Karpas-422 (cell line): ENCODE measurements around the gene C5orf58. TPM values are rescaled to one million over a fixed set of nuclear protein-coding genes. Genes with fewer than 3 reads are reported as not detected.

ENCODE experiments used
- DNase-seq: peaks from one replicate; pipeline ENCODE4 v3.0.0-alpha.2; 2015
- H2AFZ ChIP-seq: fragments of 200-600 bp; sonication (generic); 2 replicates; pipeline ENCODE4 v1.6.1; 2014; ENCODE audit warnings: antibody characterized with exemption, low read length, mixed read lengths
- H3K27ac ChIP-seq: fragments of 200-600 bp; sonication (generic); 2 replicates; pipeline ENCODE4 v1.5.1; 2014; ENCODE audit warnings: mild to moderate bottlenecking, low read length, moderate library complexity
- H3K27me3 ChIP-seq: fragments of 200-600 bp; sonication (generic); 2 replicates; pipeline ENCODE4 v1.6.1; 2014; ENCODE audit warnings: low read length, mixed read lengths
- H3K36me3 ChIP-seq: fragments of 200-600 bp; sonication (generic); 2 replicates; pipeline ENCODE4 v1.6.1; 2014; ENCODE audit warnings: low read length, mixed read lengths; ENCODE audit not compliant: insufficient read depth
- H3K4me1 ChIP-seq: fragments of 200-600 bp; sonication (generic); 2 replicates; pipeline ENCODE4 v1.6.1; 2014; ENCODE audit warnings: mild to moderate bottlenecking, low read length, mixed read lengths
- H3K4me2 ChIP-seq: fragments of 200-600 bp; sonication (generic); 2 replicates; pipeline ENCODE4 v1.6.1; 2014; ENCODE audit warnings: low read length, low read depth, mild to moderate bottlenecking; ENCODE audit not compliant: poor library complexity, severe bottlenecking
- H3K4me3 ChIP-seq: fragments of 200-600 bp; sonication (generic); 2 replicates; pipeline ENCODE4 v1.5.1; 2014; ENCODE audit warnings: mild to moderate bottlenecking, antibody characterized with exemption, low read length, mixed read lengths
- H3K79me2 ChIP-seq: fragments of 200-600 bp; sonication (generic); 2 replicates; pipeline ENCODE4 v1.6.1; 2014; ENCODE audit warnings: mild to moderate bottlenecking, low read length, mixed read lengths
- H3K9ac ChIP-seq: fragments of 200-600 bp; sonication (generic); 2 replicates; pipeline ENCODE4 v1.6.0; 2014; ENCODE audit warnings: low read length
- H3K9me2 ChIP-seq: fragments of 200-600 bp; sonication (generic), shearing (Covaris generic); replicated peaks from 2 replicates; pipeline ENCODE4 v1.6.0; 2014; ENCODE audit warnings: mild to moderate bottlenecking, low read length, moderate library complexity; ENCODE audit not compliant: insufficient read depth
- H3K9me3 ChIP-seq: fragments of 300-700, 200-600 bp; sonication (generic); 2 replicates; pipeline ENCODE4 v1.6.1; 2014; ENCODE audit warnings: low read length, mixed read lengths
- H4K20me1 ChIP-seq: fragments of 200-600 bp; sonication (generic); 2 replicates; pipeline ENCODE4 v1.6.1; 2014; ENCODE audit warnings: mild to moderate bottlenecking, antibody characterized with exemption, low read length, low read depth; ENCODE audit not compliant: insufficient read depth
- total RNA-seq: library from RNA; depleted of rRNA; stranded (reverse); fragments of >200 nt; shearing (Covaris generic); gene quantifications from 2 replicates; pipeline ENCODE4 v1.2.3, GENCODE V29; 2014; ENCODE audit warnings: low replicate concordance

The C5orf58 gene
- total RNA-seq, 1 experiment from 2014 or later = not detected

- H3K4me3 ChIP-seq = peak overlapping the region; percentile 52; the same call in 1 of the 2 replicates
- H2AFZ ChIP-seq = peak overlapping the region; percentile 25; the same call in 1 of the 2 replicates
- H3K4me1 ChIP-seq = peaks cover 99% of the 10 kb centered on the region
- 0 out of 2 replicates have a peak overlapping the region, but pooled peaks have one; percentile 12 for H3K9ac ChIP-seq
- H3K9me2 ChIP-seq = no peaks in the 10 kb centered on the region
- no peaks in the 10 kb centered on the region for H3K9me3 ChIP-seq
- no peaks in the 10 kb centered on the region for H4K20me1 ChIP-seq
- H3K27me3 ChIP-seq = no peaks in the 10 kb centered on the region
- H3K4me2 ChIP-seq = peak overlapping the region; percentile 79
- H3K36me3 ChIP-seq = no peaks in the 10 kb centered on the region
- DNase-seq = no peak
- peak overlapping the region; percentile 97 for H3K27ac ChIP-seq
- H3K79me2 ChIP-seq = no peaks in the 10 kb centered on the region
These were observed 20.1 kb downstream of the C5orf58 start for GRCh38 chr5:170252720-170253350.

GRCh38 chr5:170254056-170254455, 21.3 kb downstream of the C5orf58 start:
- Histone ChIP-seq H3K4me3 (peak overlapping the region; percentile 52), H3K79me2 (no peaks in the 10 kb centered on the region), H3K9me3 (no peaks in the 10 kb centered on the region), H3K4me2 (peak overlapping the region; percentile 79), H3K36me3 (no peaks in the 10 kb centered on the region), H2AFZ (no peak overlapping the region), H3K9me2 (no peaks in the 10 kb centered on the region), H4K20me1 (no peaks in the 10 kb centered on the region), H3K27me3 (no peaks in the 10 kb centered on the region), H3K9ac (peak overlapping the region; percentile 64), H3K27ac (peak overlapping the region; percentile 97), H3K4me1 (peaks cover 99% of the 10 kb centered on the region)
- DNase-seq = peak; percentile 94

GRCh38 chr5:170256571-170256970, 23.8 kb downstream of the C5orf58 start:
- no peaks in the 10 kb centered on the region for H3K9me3 ChIP-seq
- H3K9ac ChIP-seq = peak overlapping the region; percentile 64
- H4K20me1 ChIP-seq = no peaks in the 10 kb centered on the region
- no peaks in the 10 kb centered on the region for H3K36me3 ChIP-seq
- no peak overlapping the region; the same call in 1 of the 2 replicates for H2AFZ ChIP-seq
- peak overlapping the region; percentile 52 for H3K4me3 ChIP-seq
- peak; percentile 80 for DNase-seq
- H3K9me2 ChIP-seq = no peaks in the 10 kb centered on the region
- H3K4me2 ChIP-seq = peak overlapping the region; percentile 79
- no peaks in the 10 kb centered on the region for H3K79me2 ChIP-seq
- no peaks in the 10 kb centered on the region for H3K27me3 ChIP-seq
- peak overlapping the region; percentile 97 for H3K27ac ChIP-seq
- peaks cover 87% of the 10 kb centered on the region for H3K4me1 ChIP-seq

GRCh38 chr5:170257370-170257769, 24.6 kb downstream of the C5orf58 start:
- Histone ChIP-seq H3K9me3 (no peaks in the 10 kb centered on the region), H3K4me2 (peak overlapping the region; percentile 79), H3K79me2 (no peaks in the 10 kb centered on the region), H3K27ac (peak overlapping the region; percentile 97), H4K20me1 (no peaks in the 10 kb centered on the region), H3K36me3 (no peaks in the 10 kb centered on the region), H3K9ac (peak overlapping the region; percentile 64), H3K4me1 (peaks cover 87% of the 10 kb centered on the region), H3K4me3 (peak overlapping the region; percentile 52; the same call in 1 of the 2 replicates), H3K9me2 (no peaks in the 10 kb centered on the region), H3K27me3 (no peaks in the 10 kb centered on the region), H2AFZ (peak overlapping the region; percentile 17; the same call in 1 of the 2 replicates)
- peak; percentile 54 for DNase-seq

DNA sequence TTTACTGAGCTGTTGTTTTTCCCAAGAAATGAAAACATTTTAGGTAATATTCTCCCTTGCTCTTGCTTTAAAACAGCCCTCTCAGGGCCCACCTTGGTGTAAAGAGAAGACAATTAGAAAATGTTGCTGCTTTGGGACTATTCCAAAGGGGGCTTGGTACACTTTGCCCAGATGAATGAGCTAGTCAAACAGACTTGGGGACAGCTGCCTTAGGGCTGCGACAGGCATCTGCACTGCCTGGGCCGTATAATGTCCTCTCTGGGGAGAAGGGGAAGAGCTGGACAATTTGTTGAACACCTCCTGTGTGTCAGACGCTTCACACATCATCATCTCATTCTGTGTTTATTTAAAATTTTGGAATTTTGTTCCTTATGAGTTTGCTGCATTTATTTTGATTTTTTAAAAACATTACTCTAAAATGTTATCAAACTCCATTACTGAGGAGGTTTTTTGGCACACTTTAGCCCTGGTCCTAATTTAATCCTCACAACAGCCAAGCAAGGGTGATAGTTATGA, 28.8 kb downstream of the C5orf58 start:
- Histone ChIP-seq H3K4me2 (no peak overlapping the region), H3K9ac (no peak overlapping the region), H3K4me1 (peaks cover 87% of the 10 kb centered on the region), H3K9me3 (no peaks in the 10 kb centered on the region), H3K4me3 (no peak overlapping the region), H3K79me2 (no peaks in the 10 kb centered on the region), H3K36me3 (no peaks in the 10 kb centered on the region), H3K27me3 (no peaks in the 10 kb centered on the region), H2AFZ (no peak overlapping the region), H3K27ac (peak overlapping the region; percentile 33), H4K20me1 (no peaks in the 10 kb centered on the region), H3K9me2 (no peaks in the 10 kb centered on the region)
- no peak for DNase-seq

DNA sequence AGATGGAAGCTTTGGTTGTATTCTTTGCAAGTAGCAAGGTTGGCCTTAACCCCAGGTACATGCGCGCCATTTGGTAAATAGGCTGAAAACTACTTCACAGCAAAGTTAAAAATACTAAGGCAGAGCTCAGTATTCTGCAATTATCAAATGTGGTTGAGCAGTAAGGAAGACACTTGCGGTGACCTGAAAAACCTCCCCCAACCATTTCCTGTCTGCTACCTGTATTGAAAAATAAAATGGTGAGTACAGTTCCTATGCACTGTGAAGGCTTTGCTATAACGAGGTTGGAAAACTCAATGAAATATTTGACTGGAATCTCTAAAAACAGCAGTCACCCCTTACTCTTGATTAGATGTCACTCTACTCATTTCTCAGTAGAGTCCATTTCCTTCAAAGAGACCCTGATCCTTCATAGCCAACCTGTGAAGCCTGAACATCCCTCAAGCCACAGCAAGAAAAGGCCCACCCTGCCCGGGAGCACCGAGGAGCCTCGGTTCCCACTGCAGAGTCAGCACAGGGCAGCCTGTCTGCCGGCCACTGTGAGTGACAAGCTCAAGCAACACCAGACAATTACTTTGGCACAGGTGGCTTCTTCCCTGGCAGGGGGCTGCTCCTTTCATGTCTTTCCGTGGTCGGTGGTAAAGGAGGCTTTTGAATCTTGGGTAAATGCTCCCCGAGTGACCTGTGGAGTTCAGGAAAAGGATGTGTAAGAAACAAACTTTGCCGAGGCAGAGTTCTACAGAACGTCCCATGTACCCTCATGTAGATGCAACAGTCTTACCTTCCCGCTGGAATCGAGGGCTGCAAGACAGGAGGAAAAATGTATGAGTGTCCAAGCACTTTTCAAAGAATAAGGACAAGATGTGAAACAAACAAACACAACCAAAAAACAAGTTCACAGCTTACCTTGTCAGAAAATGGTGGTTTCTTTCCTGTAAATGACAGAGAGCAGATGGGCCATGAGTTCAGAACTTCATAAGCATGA, 29.6 kb downstream of the C5orf58 start:
- DNase-seq = no peak
- H3K9ac ChIP-seq = no peak overlapping the region
- no peaks in the 10 kb centered on the region for H3K79me2 ChIP-seq
- H3K27ac ChIP-seq = peak overlapping the region; percentile 88
- no peak overlapping the region for H3K4me2 ChIP-seq
- no peaks in the 10 kb centered on the region for H3K9me2 ChIP-seq
- H3K9me3 ChIP-seq = no peaks in the 10 kb centered on the region
- H4K20me1 ChIP-seq = no peaks in the 10 kb centered on the region
- no peaks in the 10 kb centered on the region for H3K27me3 ChIP-seq
- peaks cover 87% of the 10 kb centered on the region for H3K4me1 ChIP-seq
- H2AFZ ChIP-seq = peak overlapping the region; percentile 62
- H3K36me3 ChIP-seq = no peaks in the 10 kb centered on the region
- H3K4me3 ChIP-seq = no peak overlapping the region

GRCh38 chr5:170263906-170264305, 31.1 kb downstream of the C5orf58 start:
- no peak overlapping the region for H2AFZ ChIP-seq
- peak overlapping the region; percentile 88 for H3K27ac ChIP-seq
- H3K36me3 ChIP-seq = no peaks in the 10 kb centered on the region
- peak overlapping the region; percentile 50 for H3K9ac ChIP-seq
- no peaks in the 10 kb centered on the region for H3K9me3 ChIP-seq
- no peaks in the 10 kb centered on the region for H4K20me1 ChIP-seq
- peak; percentile 79 for DNase-seq
- no peaks in the 10 kb centered on the region for H3K27me3 ChIP-seq
- 0 out of 2 replicates have a peak overlapping the region, but pooled peaks have one; percentile 11 for H3K4me3 ChIP-seq
- peaks cover 87% of the 10 kb centered on the region for H3K4me1 ChIP-seq
- no peaks in the 10 kb centered on the region for H3K79me2 ChIP-seq
- H3K9me2 ChIP-seq = no peaks in the 10 kb centered on the region
- peak overlapping the region; percentile 76 for H3K4me2 ChIP-seq

DNA sequence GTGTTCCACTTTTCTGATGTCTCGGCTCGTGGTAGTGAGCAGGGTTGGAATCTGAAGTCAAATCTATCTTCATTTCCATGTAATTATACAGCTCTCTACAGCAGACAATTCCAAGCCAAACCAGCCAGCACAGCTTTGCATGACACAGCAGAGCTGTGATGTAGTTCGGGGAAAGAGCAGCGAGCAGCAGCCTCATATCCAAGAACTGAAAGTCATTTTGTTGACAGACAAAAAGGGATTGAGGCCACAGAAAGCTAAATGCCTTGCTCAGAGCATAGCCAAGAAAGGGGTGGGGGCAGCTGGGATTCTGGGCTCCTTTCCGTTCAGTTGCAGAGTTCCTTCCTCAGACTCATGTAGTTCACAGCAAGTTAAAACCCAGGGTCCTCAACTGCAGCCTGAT, 32.7 kb downstream of the C5orf58 start:
- Histone ChIP-seq H3K36me3 (no peaks in the 10 kb centered on the region), H3K9me3 (no peaks in the 10 kb centered on the region), H3K4me3 (peak overlapping the region; percentile 44), H3K27me3 (no peaks in the 10 kb centered on the region), H2AFZ (no peak overlapping the region), H3K4me2 (peak overlapping the region; percentile 76), H3K4me1 (peaks cover 88% of the 10 kb centered on the region), H4K20me1 (no peaks in the 10 kb centered on the region), H3K9ac (peak overlapping the region; percentile 55), H3K79me2 (no peaks in the 10 kb centered on the region), H3K27ac (peak overlapping the region; percentile 88), H3K9me2 (no peaks in the 10 kb centered on the region)
- peak; percentile 75 for DNase-seq
